ENCODE results near the gene FARP1. TPM values are rescaled to one million over a fixed set of nuclear protein-coding genes. Genes with fewer than 3 reads are reported as not detected.

The FARP1 gene
- total RNA-seq, 1 donor from 2014 or later = 289 TPM

DNA sequence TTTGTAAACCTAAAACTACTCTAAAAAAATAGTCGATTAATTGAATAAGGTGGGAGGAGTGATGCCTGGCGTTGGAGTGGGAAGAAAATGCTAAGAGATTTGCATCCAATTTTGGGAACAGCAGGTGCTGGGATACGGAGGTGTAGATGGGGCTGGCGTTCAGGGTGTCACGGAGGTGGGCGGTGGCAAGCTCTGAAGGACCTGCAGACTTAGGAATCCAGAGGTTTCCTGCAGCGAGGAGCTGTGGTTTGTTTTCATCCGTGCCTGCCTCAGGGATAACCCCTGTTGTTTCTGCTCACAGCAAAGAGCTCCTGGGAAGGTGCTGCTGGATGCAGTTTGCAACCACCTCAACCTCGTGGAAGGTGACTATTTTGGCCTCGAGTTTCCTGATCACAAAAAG lies 200.6 kb downstream of the FARP1 start:
- Mint-ChIP-seq H3K27me3 (ENCODE audit: low read depth) (no peaks in the 10 kb centered on the region), H3K27ac (peak overlapping the region; percentile 44), H3K4me3 (no peak overlapping the region), H3K4me1 (peaks cover 8% of the 10 kb centered on the region), H3K9me3 (no peaks in the 10 kb centered on the region), H3K36me3 (peaks cover 18% of the 10 kb centered on the region)
- DNase-seq (ENCODE audit: low spot score in 2 of 2, unreplicated experiment in 2 of 2) = no peak
- no peak for TF ChIP-seq CTCF (IDR thresholded peaks at IDR 0.05; ENCODE audit: unreplicated experiment)

DNA sequence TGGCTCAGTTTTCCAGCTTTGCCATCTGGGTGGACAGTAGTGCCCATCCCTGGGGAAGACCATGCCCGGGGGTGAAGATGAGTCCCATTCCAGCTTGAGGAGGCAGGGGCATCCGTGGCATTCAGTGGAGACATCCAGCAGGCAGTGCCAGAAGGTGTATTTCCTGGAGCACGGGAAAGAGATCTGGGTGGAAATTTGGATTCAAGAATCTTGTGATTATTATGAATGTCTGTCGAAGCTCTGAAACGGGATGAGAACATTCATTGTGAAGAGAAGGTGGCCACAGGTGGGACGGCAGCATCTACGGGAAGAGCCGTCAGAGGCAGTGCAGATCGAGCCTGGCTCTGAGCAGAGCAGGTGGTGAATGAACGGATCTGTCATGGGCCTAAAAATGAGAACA lies 201.5 kb downstream of the FARP1 start:
- Mint-ChIP-seq H3K4me1 (peaks cover 8% of the 10 kb centered on the region), H3K4me3 (no peak overlapping the region), H3K36me3 (peaks cover 15% of the 10 kb centered on the region), H3K9me3 (no peaks in the 10 kb centered on the region), H3K27ac (peak overlapping the region; percentile 28), H3K27me3 (ENCODE audit: low read depth) (no peaks in the 10 kb centered on the region)
- TF ChIP-seq CTCF (IDR thresholded peaks at IDR 0.05; ENCODE audit: unreplicated experiment) = no peak
- no peak for DNase-seq (ENCODE audit: low spot score in 2 of 2, unreplicated experiment in 2 of 2)

DNA sequence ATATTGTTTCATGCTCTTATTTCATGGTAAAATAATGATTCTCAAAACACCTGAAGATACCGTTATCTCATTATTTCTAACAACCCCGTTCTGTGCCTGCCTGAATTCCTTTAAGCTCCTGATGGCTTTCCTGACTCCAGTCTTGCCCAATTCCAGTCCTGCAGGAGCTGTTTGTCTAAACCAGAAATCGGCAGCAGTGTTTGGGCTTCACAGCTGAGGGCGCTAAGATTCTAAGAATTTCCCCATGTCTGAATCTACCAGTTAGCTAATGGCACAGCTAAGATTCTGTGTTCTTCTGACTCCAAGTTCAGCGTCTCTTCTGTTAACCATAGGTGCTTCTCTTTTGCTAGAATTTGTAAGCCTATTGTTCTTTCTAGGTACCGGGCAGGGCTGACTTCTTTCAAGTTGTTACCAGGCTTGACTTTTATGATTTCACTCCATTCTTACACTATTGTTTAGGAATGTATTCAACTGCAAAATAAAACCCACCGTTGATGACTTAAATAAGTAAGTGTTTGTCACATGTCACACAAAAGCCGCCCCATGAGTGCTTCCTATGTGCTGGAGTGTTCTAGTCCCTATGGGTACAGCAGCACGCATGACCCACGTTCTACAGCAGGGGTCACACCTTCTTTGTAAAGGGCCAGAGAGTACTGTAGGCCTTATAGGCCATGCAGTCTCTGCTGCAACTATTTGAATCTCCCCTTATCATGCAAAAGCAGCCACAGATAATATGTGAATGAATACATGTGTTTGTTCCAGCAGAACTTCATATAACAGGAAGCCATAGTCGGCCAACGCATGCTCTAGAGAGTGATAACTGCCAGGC lies 202.4 kb downstream of the FARP1 start:
- H3K27ac Mint-ChIP-seq = peak overlapping the region; percentile 26
- no peak for TF ChIP-seq CTCF (IDR thresholded peaks at IDR 0.05; ENCODE audit: unreplicated experiment)
- H3K27me3 Mint-ChIP-seq (ENCODE audit: low read depth) = no peaks in the 10 kb centered on the region
- H3K4me1 Mint-ChIP-seq = peaks cover 4% of the 10 kb centered on the region
- H3K4me3 Mint-ChIP-seq = no peak overlapping the region
- no peak for DNase-seq (ENCODE audit: low spot score in 2 of 2, unreplicated experiment in 2 of 2)
- H3K9me3 Mint-ChIP-seq = no peaks in the 10 kb centered on the region
- H3K36me3 Mint-ChIP-seq = peaks cover 15% of the 10 kb centered on the region

DNA sequence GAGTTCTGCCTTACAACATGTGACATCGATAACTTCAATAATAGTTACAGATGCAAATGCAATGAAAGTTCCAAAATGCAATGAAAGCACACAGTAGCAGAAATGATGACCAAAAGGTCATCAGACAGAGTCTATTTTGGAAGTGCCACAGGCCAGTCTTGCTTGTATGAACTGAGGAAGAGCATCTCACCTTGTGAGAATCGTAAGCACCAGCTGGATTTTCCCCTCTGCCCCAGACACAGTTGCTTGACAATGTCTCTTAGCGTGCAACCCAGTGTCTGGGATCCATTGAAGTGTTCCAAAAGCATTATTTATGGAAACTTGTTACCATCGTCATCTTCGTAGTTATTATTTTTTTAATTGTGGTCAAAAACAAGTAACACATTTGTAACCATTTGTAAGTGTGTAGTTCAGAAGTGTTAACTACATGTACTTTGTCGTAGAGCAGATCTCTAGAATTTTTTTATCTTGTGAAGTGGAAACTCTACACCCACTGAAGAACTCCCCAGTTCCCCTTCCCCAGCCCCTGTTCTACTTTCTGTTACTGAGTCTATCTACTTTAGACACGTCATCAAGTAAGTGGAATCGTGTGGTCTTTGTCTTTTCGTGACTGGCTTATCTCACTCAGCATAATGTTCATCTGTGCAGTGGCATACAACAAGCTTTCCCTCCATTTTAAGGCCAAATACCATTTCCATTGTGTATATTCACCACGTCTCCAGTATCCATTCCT lies 204.2 kb downstream of the FARP1 start:
- Mint-ChIP-seq H3K4me3 (no peak overlapping the region), H3K4me1 (peaks cover 4% of the 10 kb centered on the region), H3K9me3 (no peaks in the 10 kb centered on the region), H3K36me3 (peaks cover 8% of the 10 kb centered on the region), H3K27ac (no peak overlapping the region), H3K27me3 (ENCODE audit: low read depth) (no peaks in the 10 kb centered on the region)
- DNase-seq (ENCODE audit: low spot score in 2 of 2, unreplicated experiment in 2 of 2) = no peak
- no peak for TF ChIP-seq CTCF (IDR thresholded peaks at IDR 0.05; ENCODE audit: unreplicated experiment)

GRCh38 chr13:98347756-98348155 lies 204.9 kb downstream of the FARP1 start:
- Mint-ChIP-seq H3K4me3 (no peak overlapping the region), H3K27me3 (ENCODE audit: low read depth) (no peaks in the 10 kb centered on the region), H3K27ac (no peak overlapping the region), H3K9me3 (no peaks in the 10 kb centered on the region), H3K4me1 (peaks cover 4% of the 10 kb centered on the region), H3K36me3 (peaks cover 8% of the 10 kb centered on the region)
- DNase-seq (ENCODE audit: low spot score in 2 of 2, unreplicated experiment in 2 of 2) = no peak
- no peak for TF ChIP-seq CTCF (IDR thresholded peaks at IDR 0.05; ENCODE audit: unreplicated experiment)

All from mesothelial cell of epicardium (in vitro differentiated cells).